ENCODE results near the gene FAM167B. TPM values are rescaled to one million over a fixed set of nuclear protein-coding genes. Genes with fewer than 3 reads are reported as not detected.

FAM167B gene
- total RNA-seq, 2 donors from 2014 or later, result 8.6 to 9.2 TPM

DNA sequence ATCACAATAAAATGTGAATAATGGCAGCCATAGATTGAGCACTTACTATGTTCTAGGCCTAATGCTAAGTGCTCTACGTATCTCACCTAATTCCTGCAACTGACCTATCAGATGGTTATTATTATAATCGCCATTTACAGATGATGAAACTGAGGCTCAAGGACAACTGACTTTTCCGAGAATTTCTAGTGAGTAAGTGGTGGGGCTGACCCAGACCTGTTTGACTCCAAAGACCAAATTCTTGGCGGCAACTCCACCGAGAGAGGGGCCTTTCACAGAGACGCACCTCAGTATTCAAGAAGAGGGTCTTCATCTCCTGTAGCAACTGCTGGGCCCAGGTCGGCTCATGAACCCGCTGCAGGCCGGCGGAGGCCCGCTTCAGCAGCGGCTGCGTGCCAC is 25.4 kb upstream of the FAM167B start:
- no peak for DNase-seq (ENCODE audit: low spot score)
- intact Hi-C loops (cut with DNase I), result no loop called here

GRCh38 chr1:32221980-32222755 is 24.9 kb upstream of the FAM167B start, which contains the start of the genes EIF3I and TMEM234:
Gene EIF3I, plus strand, starts transcription at chr1:32222407. Its CDS starts 35 bp downstream, at chr1:32222442.
Gene TMEM234, minus strand, starts transcription at chr1:32222353. Its CDS starts 31 bp downstream, at chr1:32222322.
- intact Hi-C loops (cut with DNase I), result no loop called here
- DNase-seq (ENCODE audit: low spot score), result peak; percentile 98

- intact Hi-C loops (cut with DNase I), result no loop called here
- DNase-seq (ENCODE audit: low spot score), result no peak
These were observed 23.3 kb upstream of the FAM167B start for GRCh38 chr1:32223683-32224082.

GRCh38 chr1:32224285-32224684 is 22.7 kb upstream of the FAM167B start:
- DNase-seq (ENCODE audit: low spot score), result no peak
- intact Hi-C loops (cut with DNase I), result no loop called here

- intact Hi-C loops (cut with DNase I), result no loop called here
These were observed 18.3 kb upstream of the FAM167B start for GRCh38 chr1:32228771-32229170.

DNA sequence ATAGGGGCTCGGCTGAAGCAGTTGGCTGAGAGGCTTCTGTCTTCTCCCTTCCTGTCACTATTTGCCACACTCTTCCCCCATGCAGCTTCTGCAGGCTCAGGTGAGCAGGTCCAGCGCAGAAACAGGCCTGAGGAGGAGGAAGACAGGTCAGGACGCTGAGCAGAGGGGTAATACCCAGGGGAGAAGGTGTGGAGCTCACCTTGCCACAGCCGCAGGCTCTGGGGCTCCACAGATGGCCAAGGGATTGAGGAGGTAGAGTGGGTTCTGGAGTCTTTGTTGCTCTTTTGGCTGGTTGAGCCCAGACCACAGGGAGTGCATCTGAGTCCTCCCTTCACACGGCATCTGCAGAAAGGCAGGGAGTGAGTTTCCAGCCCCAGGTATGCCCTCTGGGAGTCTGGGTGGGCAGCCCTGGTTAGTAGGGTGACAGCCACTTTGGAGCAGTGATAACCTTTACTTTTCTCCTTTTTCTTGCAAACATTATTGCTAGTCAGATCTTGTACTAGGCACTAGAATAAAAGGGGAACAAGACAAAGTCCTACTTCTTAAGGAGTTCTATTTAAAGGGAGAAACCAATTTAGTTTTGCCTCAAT is 15.1 kb upstream of the FAM167B start:
- no peak for DNase-seq (ENCODE audit: low spot score)
- intact Hi-C loops (cut with DNase I), result no loop called here

More at GRCh38 chr1:32228771-32229170, 18.3 kb upstream of the FAM167B start:
- DNase-seq (ENCODE audit: low spot score), result no peak

- no peak for DNase-seq (ENCODE audit: low spot score)
- intact Hi-C loops (cut with DNase I), result no loop called here
These were observed 14.3 kb upstream of the FAM167B start for GRCh38 chr1:32232558-32233304.

DNA sequence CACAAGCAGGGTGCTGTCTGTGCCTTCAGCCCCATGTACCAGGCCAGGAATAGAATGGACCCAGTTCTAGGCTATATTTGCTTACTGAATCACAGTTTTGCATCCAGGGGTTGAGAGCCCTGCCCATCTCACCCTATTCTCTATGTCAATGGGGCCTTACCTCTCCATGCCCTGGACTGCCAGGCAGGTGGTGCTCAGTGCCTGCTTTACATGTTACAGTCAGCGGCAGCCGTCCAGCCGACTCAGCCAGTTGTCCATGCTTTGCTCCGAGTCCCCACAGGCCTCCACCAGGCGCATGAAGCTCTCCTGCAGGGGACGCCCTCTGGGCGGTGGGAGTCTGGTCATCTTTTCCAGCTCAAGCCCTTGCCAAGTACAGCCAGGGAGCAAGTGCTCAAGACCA is 12.2 kb upstream of the FAM167B start:
- intact Hi-C loops (cut with DNase I), result no loop called here
- DNase-seq (ENCODE audit: low spot score), result no peak

GRCh38 chr1:32239337-32239736 is 7.7 kb upstream of the FAM167B start:
- intact Hi-C loops (cut with DNase I), result no loop called here
- DNase-seq (ENCODE audit: low spot score), result no peak

- intact Hi-C loops (cut with DNase I), result no loop called here
These were observed 7.3 kb upstream of the FAM167B start for GRCh38 chr1:32239790-32240139.

DNA sequence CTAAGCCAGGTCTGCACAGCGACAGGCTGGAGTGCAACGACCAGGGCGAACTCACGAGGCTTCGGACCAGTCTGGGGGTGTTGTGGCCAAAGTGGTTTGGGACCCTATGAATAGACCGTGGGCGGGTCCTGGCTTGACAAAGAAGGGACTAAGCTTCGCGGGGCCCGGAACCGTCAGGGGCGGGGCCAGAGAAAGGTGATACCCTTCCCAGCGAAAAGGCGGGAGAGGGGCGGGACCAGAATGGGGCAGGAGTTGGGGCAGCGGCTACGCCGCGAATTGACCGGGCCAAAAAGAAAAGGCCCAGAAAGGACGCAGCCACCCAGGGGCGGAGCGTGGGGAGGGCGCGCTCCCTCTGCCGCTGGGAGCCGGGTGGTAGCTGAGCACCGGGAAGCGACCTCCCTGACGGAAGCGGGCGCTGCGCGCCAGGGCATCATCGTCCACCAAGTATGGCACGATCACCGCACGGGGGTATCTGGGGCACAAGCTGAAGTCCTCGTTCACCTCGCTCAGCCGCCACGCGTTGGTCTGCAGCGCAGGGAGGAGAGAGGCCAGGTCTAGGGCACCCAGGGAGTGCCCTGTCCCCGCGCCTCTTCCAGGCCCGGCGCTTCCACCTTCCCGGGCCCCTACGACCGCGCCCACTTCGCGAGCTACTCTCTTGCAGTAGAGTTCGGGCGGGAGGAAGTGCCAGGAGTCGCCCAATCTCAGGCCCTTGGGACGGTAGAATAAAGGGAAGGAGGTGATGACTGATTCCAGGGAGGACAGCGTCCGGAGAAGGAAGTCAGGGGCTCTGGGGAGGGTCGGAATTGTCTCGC is 6.7 kb upstream of the FAM167B start:
- intact Hi-C loops (cut with DNase I), result no loop called here
- DNase-seq (ENCODE audit: low spot score), result peak; percentile 90

More at GRCh38 chr1:32239790-32240139, 7.3 kb upstream of the FAM167B start:
- DNase-seq (ENCODE audit: low spot score), result no peak

- DNase-seq (ENCODE audit: low spot score), result peak; percentile 88
- intact Hi-C loops (cut with DNase I), result no loop called here
These were observed 5.8 kb upstream of the FAM167B start for GRCh38 chr1:32241001-32241763.

DNA sequence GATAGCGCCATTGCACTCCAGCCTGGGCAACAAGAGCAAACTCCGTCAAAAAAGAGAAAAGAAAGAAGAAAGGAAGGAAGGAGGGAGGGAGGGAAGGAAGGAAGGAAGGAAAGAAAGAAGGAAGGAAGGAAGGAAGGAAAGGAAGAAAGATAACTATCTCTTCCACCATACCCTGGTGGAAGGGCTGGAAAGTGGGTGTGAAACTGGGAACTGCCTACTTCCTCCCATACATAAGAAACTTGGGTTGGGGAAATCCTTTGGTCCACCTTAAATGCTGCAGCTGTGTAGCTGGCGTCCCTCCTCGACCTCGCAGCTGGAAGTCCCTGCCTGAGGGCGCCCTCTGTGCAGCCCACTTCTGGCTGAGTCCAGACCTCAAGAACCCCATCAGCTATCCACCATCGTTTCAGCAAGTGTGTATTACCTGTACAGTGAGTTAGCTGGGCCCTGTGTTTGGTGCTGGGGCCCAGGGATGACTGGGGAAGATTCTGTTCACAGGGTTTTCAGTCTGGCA is 4.6 kb upstream of the FAM167B start:
- intact Hi-C loops (cut with DNase I), result no loop called here
- DNase-seq (ENCODE audit: low spot score), result no peak

DNA sequence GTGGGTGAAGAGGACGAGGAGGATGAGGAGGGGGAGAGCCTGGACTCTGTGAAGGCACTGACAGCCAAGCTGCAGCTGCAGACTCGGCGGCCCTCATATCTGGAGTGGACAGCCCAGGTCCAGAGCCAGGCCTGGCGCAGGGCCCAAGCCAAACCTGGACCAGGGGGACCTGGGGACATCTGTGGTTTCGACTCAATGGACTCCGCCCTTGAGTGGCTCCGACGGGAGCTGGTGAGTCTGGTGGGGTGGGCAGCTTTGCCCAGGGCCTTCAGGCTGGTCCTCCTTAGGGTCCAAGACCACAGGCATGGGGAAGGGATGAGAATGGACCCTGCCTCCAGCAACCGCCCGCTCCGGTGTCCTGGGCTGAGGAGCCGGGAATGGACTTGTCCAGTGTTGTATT is 430 bp downstream of the FAM167B start:
- intact Hi-C loops (cut with DNase I), result no loop called here
- DNase-seq (ENCODE audit: low spot score), result no peak

GRCh38 chr1:32247983-32248889 is 1.2 kb downstream of the FAM167B start:
- intact Hi-C loops (cut with DNase I), result no loop called here
- peak; percentile 96 for DNase-seq (ENCODE audit: low spot score)

- intact Hi-C loops (cut with DNase I), result no loop called here
- no peak for DNase-seq (ENCODE audit: low spot score)
These were observed 3.0 kb downstream of the FAM167B start for GRCh38 chr1:32249831-32250525.
